K562 (cell line): ENCODE results near the gene ATXN2L. TPM values are rescaled to one million over a fixed set of nuclear protein-coding genes. Genes with fewer than 3 reads are reported as not detected.

ENCODE experiments used
- ARID2 ChIP-seq: fragments of 450-650 bp; IDR thresholded peaks from 2 replicates; pipeline ENCODE4 v1.6.1; 2017; ENCODE audit warnings: antibody characterized with exemption, mild to moderate bottlenecking
- BRD4 ChIP-seq: fragments of 200-600 bp; sonication (generic); IDR thresholded peaks from 2 replicates; pipeline ENCODE4 v1.6.1; 2017; ENCODE audit warnings: inconsistent platforms
- RHOXF2B ChIP-seq: fragments of 250-450 bp; sonication (Bioruptor Pico); conservative IDR thresholded peaks from 2 replicates; pipeline ENCODE4 v1.5.1; 2021
- SMARCC2 ChIP-seq: fragments of 450-650 bp; IDR thresholded peaks from 2 replicates; pipeline ENCODE4 v1.6.1; 2017; ENCODE audit warnings: antibody characterized with exemption, moderate library complexity, mild to moderate bottlenecking, low read depth
- STAT5A ChIP-seq: IDR thresholded peaks from 2 replicates; pipeline ENCODE4 v1.6.1; 2012; ENCODE audit warnings: low read length, inconsistent platforms, borderline replicate concordance
- XRCC4 ChIP-seq: IDR thresholded peaks from one replicate; pipeline ENCODE4 v1.6.1; 2011; ENCODE audit not compliant: insufficient read depth, insufficient read length; ENCODE audit errors: extremely low read depth
- ZNF124 ChIP-seq: sonication (generic); formaldehyde crosslinking; IDR thresholded peaks from 2 replicates; pipeline ENCODE4 v1.8.1; 2022; ENCODE audit warnings: missing genetic modification reagents
- ZNF551 ChIP-seq: fragments of 250-450 bp; sonication (Bioruptor Pico); IDR thresholded peaks from 2 replicates; pipeline ENCODE4 v1.5.0; 2021; ENCODE audit warnings: mild to moderate bottlenecking, moderate library complexity
- polyA plus RNA-seq, 8 experiments: library from polyadenylated mRNA; depleted of rRNA in 4 of 8; stranded (reverse) in 5 of 8; unstranded in 3 of 8; fragments of >200 nt; fragmentation: Nextera tagmentation in 2 of 8; fragmentation: Illumina TruSeq in 1 of 8; extraction: Ambion mirVana in 2 of 8; extraction: Trizol in 1 of 8; gene quantifications; 2 replicates each; pipeline versions ENCODE4 v1.2.1 to v1.2.3, GENCODE V29; 2011 to 2014; ENCODE audit warnings: inconsistent platforms in 1 of 8, missing spikeins in 1 of 8
- total RNA-seq, 7 experiments: library from RNA; depleted of rRNA in 6 of 7; stranded (reverse); fragments of >200 nt in 6 of 7; fragmentation: Illumina TruSeq in 2 of 7; extraction: Trizol in 2 of 7; gene quantifications; 2 replicates each; pipeline versions ENCODE4 v1.2.1 to v1.2.3, GENCODE V29; 2011 to 2021; ENCODE audit warnings: low replicate concordance in 1 of 7
- TF ChIP-seq, protein P1 (sequence below), 2 experiments: fragments of 450-650 bp in 1 of 2; IDR thresholded peaks; 2 replicates each; pipeline ENCODE4 v1.6.1; 2011 to 2017; ENCODE audit warnings: low read depth in 2 of 2, antibody characterized with exemption in 1 of 2, borderline replicate concordance in 1 of 2, low read length in 1 of 2, mild to moderate bottlenecking in 1 of 2, mixed read lengths in 1 of 2; ENCODE audit not compliant: control insufficient read depth in 1 of 2
- TF ChIP-seq, protein P2 (sequence below): fragments of 250-450 bp; sonication (Bioruptor Pico); IDR thresholded peaks from 2 replicates; pipeline ENCODE4 v1.9.0; 2021; ENCODE audit warnings: mild to moderate bottlenecking, inconsistent platforms
- TF ChIP-seq, protein P3 (sequence below): sonication (generic); formaldehyde crosslinking; IDR thresholded peaks from 2 replicates; pipeline ENCODE4 v1.8.1; 2022; ENCODE audit warnings: missing genetic modification reagents
- TF ChIP-seq, protein P4 (sequence below): fragments of 450-650 bp; formaldehyde crosslinking; conservative IDR thresholded peaks from 2 replicates; pipeline ENCODE4 v1.4.0; 2022; ENCODE audit warnings: mild to moderate bottlenecking, missing genetic modification characterization
- TF ChIP-seq, protein P5 (sequence below): fragments of 450-650 bp; formaldehyde crosslinking; IDR thresholded peaks from 2 replicates; pipeline ENCODE4 v1.4.0; 2020; ENCODE audit warnings: mild to moderate bottlenecking, mixed read lengths

The ATXN2L gene
- total and polyA plus RNA-seq, 9 of the 15 experiments (the other 6 are each of a cell fraction or from before 2014, with no cell fraction given), result 3.8 to 280 (median 37.2) TPM

DNA sequence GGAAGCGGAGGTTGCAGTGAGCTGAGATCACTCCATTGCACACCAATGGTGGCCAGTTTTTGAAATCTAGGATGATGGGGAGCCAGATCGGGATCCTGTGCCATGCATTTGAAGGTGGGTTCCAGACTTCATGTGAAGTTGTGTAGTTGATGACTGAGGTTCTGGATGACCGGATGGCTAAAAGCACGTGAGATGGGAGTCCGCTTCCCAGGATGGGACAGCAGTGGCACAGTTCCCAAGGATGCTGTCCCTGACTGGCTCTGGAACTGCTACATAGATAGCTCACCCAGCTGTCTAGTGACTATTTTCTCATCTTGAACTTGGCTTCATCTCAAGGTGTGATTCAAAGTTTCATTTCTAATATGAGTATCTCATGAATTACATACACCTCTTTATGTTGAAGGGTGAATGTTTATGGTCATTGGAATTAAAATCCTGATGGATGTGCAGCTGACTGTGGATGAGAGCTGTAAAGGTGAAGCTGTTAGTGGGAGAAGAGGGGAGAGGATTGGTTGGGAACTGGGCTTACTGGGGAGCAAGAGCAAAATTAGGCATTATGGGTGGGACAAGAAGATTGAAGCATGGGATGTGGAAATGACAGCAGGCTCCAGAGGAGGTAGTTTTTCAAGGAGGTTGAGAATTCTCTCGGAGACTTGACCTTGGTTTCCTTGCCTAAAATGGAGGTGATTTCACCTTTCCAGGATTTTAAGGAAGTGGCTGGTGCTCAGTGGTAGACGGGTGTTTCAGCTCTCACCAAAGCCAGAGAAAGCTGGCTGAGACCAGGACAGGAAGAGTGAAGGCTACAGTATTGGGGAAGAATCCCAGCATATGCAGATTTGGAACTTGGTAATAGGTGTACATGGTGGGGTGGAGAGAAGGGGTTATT is 15.1 kb downstream of the ATXN2L start (continued):
- TF ChIP-seq, protein P1, sequence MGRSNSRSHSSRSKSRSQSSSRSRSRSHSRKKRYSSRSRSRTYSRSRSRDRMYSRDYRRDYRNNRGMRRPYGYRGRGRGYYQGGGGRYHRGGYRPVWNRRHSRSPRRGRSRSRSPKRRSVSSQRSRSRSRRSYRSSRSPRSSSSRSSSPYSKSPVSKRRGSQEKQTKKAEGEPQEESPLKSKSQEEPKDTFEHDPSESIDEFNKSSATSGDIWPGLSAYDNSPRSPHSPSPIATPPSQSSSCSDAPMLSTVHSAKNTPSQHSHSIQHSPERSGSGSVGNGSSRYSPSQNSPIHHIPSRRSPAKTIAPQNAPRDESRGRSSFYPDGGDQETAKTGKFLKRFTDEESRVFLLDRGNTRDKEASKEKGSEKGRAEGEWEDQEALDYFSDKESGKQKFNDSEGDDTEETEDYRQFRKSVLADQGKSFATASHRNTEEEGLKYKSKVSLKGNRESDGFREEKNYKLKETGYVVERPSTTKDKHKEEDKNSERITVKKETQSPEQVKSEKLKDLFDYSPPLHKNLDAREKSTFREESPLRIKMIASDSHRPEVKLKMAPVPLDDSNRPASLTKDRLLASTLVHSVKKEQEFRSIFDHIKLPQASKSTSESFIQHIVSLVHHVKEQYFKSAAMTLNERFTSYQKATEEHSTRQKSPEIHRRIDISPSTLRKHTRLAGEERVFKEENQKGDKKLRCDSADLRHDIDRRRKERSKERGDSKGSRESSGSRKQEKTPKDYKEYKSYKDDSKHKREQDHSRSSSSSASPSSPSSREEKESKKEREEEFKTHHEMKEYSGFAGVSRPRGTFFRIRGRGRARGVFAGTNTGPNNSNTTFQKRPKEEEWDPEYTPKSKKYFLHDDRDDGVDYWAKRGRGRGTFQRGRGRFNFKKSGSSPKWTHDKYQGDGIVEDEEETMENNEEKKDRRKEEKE (IDR thresholded peaks at IDR 0.05; ENCODE audit: borderline replicate concordance in 1 of 2, control insufficient read depth in 1 of 2, low read depth in 2 of 2, low read length in 1 of 2), result no peak
- TF ChIP-seq ARID2 (no peak), BRD4 (no peak), RHOXF2B (no peak), ZNF551 (no peak; the same call in 1 of the 2 replicates), ZNF124 (CRISPR knock-in tag) (no peak), XRCC4 (no peak), STAT5A (no peak), SMARCC2 (no peak)
- TF ChIP-seq, protein P2, sequence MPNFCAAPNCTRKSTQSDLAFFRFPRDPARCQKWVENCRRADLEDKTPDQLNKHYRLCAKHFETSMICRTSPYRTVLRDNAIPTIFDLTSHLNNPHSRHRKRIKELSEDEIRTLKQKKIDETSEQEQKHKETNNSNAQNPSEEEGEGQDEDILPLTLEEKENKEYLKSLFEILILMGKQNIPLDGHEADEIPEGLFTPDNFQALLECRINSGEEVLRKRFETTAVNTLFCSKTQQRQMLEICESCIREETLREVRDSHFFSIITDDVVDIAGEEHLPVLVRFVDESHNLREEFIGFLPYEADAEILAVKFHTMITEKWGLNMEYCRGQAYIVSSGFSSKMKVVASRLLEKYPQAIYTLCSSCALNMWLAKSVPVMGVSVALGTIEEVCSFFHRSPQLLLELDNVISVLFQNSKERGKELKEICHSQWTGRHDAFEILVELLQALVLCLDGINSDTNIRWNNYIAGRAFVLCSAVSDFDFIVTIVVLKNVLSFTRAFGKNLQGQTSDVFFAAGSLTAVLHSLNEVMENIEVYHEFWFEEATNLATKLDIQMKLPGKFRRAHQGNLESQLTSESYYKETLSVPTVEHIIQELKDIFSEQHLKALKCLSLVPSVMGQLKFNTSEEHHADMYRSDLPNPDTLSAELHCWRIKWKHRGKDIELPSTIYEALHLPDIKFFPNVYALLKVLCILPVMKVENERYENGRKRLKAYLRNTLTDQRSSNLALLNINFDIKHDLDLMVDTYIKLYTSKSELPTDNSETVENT, result no peak
- TF ChIP-seq, protein P3, sequence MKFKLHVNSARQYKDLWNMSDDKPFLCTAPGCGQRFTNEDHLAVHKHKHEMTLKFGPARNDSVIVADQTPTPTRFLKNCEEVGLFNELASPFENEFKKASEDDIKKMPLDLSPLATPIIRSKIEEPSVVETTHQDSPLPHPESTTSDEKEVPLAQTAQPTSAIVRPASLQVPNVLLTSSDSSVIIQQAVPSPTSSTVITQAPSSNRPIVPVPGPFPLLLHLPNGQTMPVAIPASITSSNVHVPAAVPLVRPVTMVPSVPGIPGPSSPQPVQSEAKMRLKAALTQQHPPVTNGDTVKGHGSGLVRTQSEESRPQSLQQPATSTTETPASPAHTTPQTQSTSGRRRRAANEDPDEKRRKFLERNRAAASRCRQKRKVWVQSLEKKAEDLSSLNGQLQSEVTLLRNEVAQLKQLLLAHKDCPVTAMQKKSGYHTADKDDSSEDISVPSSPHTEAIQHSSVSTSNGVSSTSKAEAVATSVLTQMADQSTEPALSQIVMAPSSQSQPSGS (CRISPR knock-in tag), result no peak
- TF ChIP-seq, protein P4, sequence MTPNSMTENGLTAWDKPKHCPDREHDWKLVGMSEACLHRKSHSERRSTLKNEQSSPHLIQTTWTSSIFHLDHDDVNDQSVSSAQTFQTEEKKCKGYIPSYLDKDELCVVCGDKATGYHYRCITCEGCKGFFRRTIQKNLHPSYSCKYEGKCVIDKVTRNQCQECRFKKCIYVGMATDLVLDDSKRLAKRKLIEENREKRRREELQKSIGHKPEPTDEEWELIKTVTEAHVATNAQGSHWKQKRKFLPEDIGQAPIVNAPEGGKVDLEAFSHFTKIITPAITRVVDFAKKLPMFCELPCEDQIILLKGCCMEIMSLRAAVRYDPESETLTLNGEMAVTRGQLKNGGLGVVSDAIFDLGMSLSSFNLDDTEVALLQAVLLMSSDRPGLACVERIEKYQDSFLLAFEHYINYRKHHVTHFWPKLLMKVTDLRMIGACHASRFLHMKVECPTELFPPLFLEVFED, result peak; percentile 72
- TF ChIP-seq, protein P5, sequence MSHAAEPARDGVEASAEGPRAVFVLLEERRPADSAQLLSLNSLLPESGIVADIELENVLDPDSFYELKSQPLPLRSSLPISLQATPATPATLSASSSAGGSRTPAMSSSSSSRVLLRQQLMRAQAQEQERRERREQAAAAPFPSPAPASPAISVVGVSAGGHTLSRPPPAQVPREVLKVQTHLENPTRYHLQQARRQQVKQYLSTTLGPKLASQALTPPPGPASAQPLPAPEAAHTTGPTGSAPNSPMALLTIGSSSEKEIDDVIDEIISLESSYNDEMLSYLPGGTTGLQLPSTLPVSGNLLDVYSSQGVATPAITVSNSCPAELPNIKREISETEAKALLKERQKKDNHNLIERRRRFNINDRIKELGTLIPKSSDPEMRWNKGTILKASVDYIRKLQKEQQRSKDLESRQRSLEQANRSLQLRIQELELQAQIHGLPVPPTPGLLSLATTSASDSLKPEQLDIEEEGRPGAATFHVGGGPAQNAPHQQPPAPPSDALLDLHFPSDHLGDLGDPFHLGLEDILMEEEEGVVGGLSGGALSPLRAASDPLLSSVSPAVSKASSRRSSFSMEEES (CRISPR knock-in tag), result no peak
